Fibroblast of peridontal ligament (primary cell): ENCODE data around the gene TOX3.

Source experiments
- DNase-seq: peaks from one replicate; pipeline ENCODE4 v3.0.0-alpha.2; 2010; ENCODE audit errors: extremely low read depth

TOX3 gene

GRCh38 chr16:52451971-52452421 lies 94.9 kb downstream of the TOX3 start:
- DNase-seq: no peak

GRCh38 chr16:52450916-52451315 lies 96.0 kb downstream of the TOX3 start:
- no peak for DNase-seq

- DNase-seq: no peak
Measured at GRCh38 chr16:52450241-52450640, 96.7 kb downstream of the TOX3 start.

- DNase-seq: no peak
Measured at GRCh38 chr16:52446080-52446479, 100.9 kb downstream of the TOX3 start.

- DNase-seq: no peak
Measured at GRCh38 chr16:52441886-52442285, 105.1 kb downstream of the TOX3 start.

GRCh38 chr16:52440248-52440647 lies 106.7 kb downstream of the TOX3 start:
- DNase-seq: no peak

GRCh38 chr16:52439750-52440149 lies 107.2 kb downstream of the TOX3 start:
- no peak for DNase-seq

- DNase-seq: no peak
Measured at GRCh38 chr16:52439171-52439701, 107.7 kb downstream of the TOX3 start.

GRCh38 chr16:52437277-52437670 lies 109.7 kb downstream of the TOX3 start:
- no peak for DNase-seq

GRCh38 chr16:52436339-52437276 lies 110.3 kb downstream of the TOX3 start:
- no peak for DNase-seq

GRCh38 chr16:52434224-52434623 lies 112.7 kb downstream of the TOX3 start:
- DNase-seq: no peak

- DNase-seq: no peak
Measured at GRCh38 chr16:52433643-52434042, 113.3 kb downstream of the TOX3 start.

GRCh38 chr16:52424591-52424990 lies 122.4 kb downstream of the TOX3 start:
- DNase-seq: no peak

- no peak for DNase-seq
Measured at GRCh38 chr16:52422307-52422706, 124.6 kb downstream of the TOX3 start.

- no peak for DNase-seq
Measured at GRCh38 chr16:52418201-52418600, 128.7 kb downstream of the TOX3 start.

GRCh38 chr16:52416888-52417287 lies 130.1 kb downstream of the TOX3 start:
- no peak for DNase-seq

GRCh38 chr16:52411011-52411410 lies 135.9 kb downstream of the TOX3 start:
- DNase-seq: no peak

- no peak for DNase-seq
Measured at GRCh38 chr16:52408191-52408845, 138.6 kb downstream of the TOX3 start.

- no peak for DNase-seq
Measured at GRCh38 chr16:52407778-52408177, 139.2 kb downstream of the TOX3 start.

GRCh38 chr16:52405441-52405840 lies 141.5 kb downstream of the TOX3 start:
- no peak for DNase-seq

- no peak for DNase-seq
Measured at GRCh38 chr16:52404546-52404945, 142.4 kb downstream of the TOX3 start.

- no peak for DNase-seq
Measured at GRCh38 chr16:52399116-52399515, 147.8 kb downstream of the TOX3 start.

GRCh38 chr16:52398491-52398960 lies 148.4 kb downstream of the TOX3 start:
- no peak for DNase-seq
